Neural cell (in vitro differentiated cells): ENCODE results near the gene SRP19.

Experiments
- CTCF ChIP-seq: fragments of 450-650 bp; IDR thresholded peaks from 2 replicates; pipeline ENCODE4 v1.5.1; 2014; ENCODE audit warnings: antibody characterized with exemption, mild to moderate bottlenecking, moderate library complexity; ENCODE audit not compliant: poor library complexity, severe bottlenecking
- EP300 ChIP-seq: fragments of 450-650 bp; conservative IDR thresholded peaks from 2 replicates; pipeline ENCODE4 v1.6.1; 2014; ENCODE audit warnings: antibody characterized with exemption, mild to moderate bottlenecking, moderate library complexity; ENCODE audit not compliant: poor library complexity, severe bottlenecking
- EZH2 ChIP-seq: fragments of 200-600, 300-800 bp; shearing (Covaris generic), sonication (generic); IDR thresholded peaks from 2 replicates; pipeline ENCODE4 v1.6.1; 2014; ENCODE audit warnings: antibody characterized with exemption, low read length, borderline replicate concordance, mild to moderate bottlenecking; ENCODE audit not compliant: insufficient read depth, poor library complexity, severe bottlenecking
- MXI1 ChIP-seq: fragments of 450-650 bp; conservative IDR thresholded peaks from 2 replicates; pipeline ENCODE4 v1.6.1; 2014; ENCODE audit warnings: antibody characterized with exemption, mild to moderate bottlenecking; ENCODE audit not compliant: poor library complexity, severe bottlenecking
- POLR2AphosphoS5 ChIP-seq: IDR thresholded peaks from 2 replicates; pipeline ENCODE4 v1.6.1; 2012
- SMC3 ChIP-seq: fragments of 450-650 bp; conservative IDR thresholded peaks from 2 replicates; pipeline ENCODE4 v1.6.1; 2014; ENCODE audit warnings: antibody characterized with exemption, mild to moderate bottlenecking, moderate library complexity; ENCODE audit not compliant: poor library complexity

DNA sequence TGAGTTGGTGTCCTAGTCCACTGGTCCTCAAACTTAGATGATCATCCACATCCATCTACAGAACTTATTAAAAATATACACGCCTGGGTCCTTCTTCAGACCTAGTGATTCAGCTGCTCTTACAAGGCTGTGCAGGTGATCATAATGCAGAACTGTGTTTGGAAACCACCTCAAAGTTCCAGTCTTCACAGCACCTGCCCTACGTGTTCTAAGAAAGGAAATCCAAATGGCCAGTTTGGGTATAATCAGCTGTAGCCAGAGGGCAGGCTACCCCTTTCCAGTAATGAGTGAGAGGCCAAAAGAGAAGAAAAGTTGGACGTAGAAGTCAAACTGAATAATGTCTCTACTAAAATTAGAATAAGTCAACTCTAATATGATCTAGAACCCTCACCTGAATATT is 45.5 kb downstream of the SRP19 start:
- TF ChIP-seq CTCF (no peak), SMC3 (no peak), POLR2AphosphoS5 (no peak), EZH2 (no peak), MXI1 (no peak), EP300 (no peak)
